ENCODE measurements around the gene SPART.

The SPART gene

DNA sequence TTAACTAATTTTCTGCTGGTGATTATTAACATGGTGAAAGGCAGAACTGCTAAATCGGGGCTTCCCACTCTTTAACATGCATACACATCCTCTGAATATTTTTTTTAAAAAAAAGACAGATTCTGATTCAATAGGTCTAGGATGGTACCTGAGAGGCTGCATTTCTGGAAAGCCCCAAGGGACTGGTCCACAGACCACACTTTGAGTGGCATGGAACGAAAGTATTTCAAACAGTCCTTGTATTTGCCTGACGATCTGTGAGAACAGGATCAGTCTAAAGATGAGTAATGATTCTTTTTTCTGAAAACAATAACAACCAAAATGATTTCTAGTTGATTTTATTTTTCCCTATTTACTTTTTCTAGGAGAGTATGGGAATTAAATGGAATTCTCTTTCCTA, 16.7 kb upstream of the SPART start:
- H3K14ac ChIP-seq (ENCODE audit: low read length in 2 of 2), result no peak overlapping the region
- no peak overlapping the region for H2BK12ac ChIP-seq (ENCODE audit: low read length in 2 of 2)
- no peaks in the 10 kb centered on the region for H3K79me1 ChIP-seq (replicated peaks; ENCODE audit: low read length, poor library complexity, severe bottlenecking)
- peaks cover 0 to 3% of the 10 kb centered on the region in 2 experiments for H3K36me3 ChIP-seq (ENCODE audit: control insufficient read depth in 1 of 2, insufficient read depth in 2 of 2, low read depth in 1 of 2, low read length in 2 of 2)
- no peak overlapping the region for H2BK120ac ChIP-seq (ENCODE audit: low read depth, low read length)
- no peak overlapping the region for H3K23ac ChIP-seq (ENCODE audit: low read length in 2 of 2)
- H3K4me1 ChIP-seq (ENCODE audit: control insufficient read depth, insufficient read depth, low read depth, low read length), result peaks cover 6% of the 10 kb centered on the region
- H3K9me3 ChIP-seq (ENCODE audit: control insufficient read depth, low read length), result no peaks in the 10 kb centered on the region
- no peak overlapping the region for H3K18ac ChIP-seq (ENCODE audit: low read depth in 1 of 2, low read length in 2 of 2)
- H2BK15ac ChIP-seq (ENCODE audit: low read depth, poor library complexity, severe bottlenecking), result no peak overlapping the region
- H3K27me3 ChIP-seq (ENCODE audit: control insufficient read depth in 1 of 2, insufficient read depth in 1 of 2, low read length in 2 of 2), result no peaks in the 10 kb centered on the region
- no peak overlapping the region for H3K4ac ChIP-seq (ENCODE audit: low read depth in 1 of 2, low read length in 2 of 2)
- DNase-seq, result no peak
- no peak overlapping the region for H4K91ac ChIP-seq (ENCODE audit: low read length)
- no peak overlapping the region for H2BK5ac ChIP-seq (ENCODE audit: low read depth, low read length, poor library complexity, severe bottlenecking)
- H3K27ac ChIP-seq (ENCODE audit: low read length, poor library complexity, severe bottlenecking), result peak overlapping the region; percentile 50
- peak overlapping the region; percentile 57 for H3K9ac ChIP-seq (ENCODE audit: low read length)
- no peak overlapping the region for H4K8ac ChIP-seq (ENCODE audit: low read length)
- no CpG with 5 or more reads among the region's 3 CpGs for WGBS
- no peak overlapping the region for H2AFZ ChIP-seq (ENCODE audit: low read depth, low read length)
- H3K4me2 ChIP-seq (ENCODE audit: low read length, poor library complexity, severe bottlenecking), result no peak overlapping the region
- H3K4me3 ChIP-seq (ENCODE audit: insufficient read depth in 1 of 2, low read depth in 1 of 2, low read length in 2 of 2), result peak overlapping the region in 1 of 2 experiments; percentile 60
- peak overlapping the region; percentile 45 for H2AK5ac ChIP-seq (ENCODE audit: low read length, severe bottlenecking)

DNA sequence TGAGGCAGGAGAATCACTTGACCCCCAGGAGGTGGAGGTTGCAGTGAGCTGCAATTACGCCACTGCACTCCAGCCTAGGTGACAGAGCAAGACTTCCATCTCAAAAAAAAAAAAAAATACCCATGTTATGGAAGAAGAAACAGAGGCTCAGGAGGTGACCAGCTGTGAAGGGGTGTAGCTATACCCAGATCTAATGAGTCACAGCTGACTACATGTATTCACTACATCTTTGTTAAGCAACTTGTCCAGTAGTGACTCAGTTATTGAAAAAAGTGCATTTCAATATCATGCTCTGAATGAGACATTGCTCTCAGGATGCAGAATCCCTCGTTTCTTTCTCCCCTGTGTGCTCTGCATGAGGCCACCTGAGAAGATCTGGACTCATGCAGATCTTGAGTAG, 16.1 kb upstream of the SPART start:
- Histone ChIP-seq H3K14ac (ENCODE audit: low read length in 2 of 2) (no peak overlapping the region), H3K4me3 (ENCODE audit: insufficient read depth in 1 of 2, low read depth in 1 of 2, low read length in 2 of 2) (peak overlapping the region in 1 of 2 experiments; percentile 60), H3K18ac (ENCODE audit: low read depth in 1 of 2, low read length in 2 of 2) (no peak overlapping the region), H3K23ac (ENCODE audit: low read length in 2 of 2) (no peak overlapping the region), H3K27ac (ENCODE audit: low read length, poor library complexity, severe bottlenecking) (peak overlapping the region; percentile 50), H3K9me3 (ENCODE audit: control insufficient read depth, low read length) (no peaks in the 10 kb centered on the region), H3K4me1 (ENCODE audit: control insufficient read depth, insufficient read depth, low read depth, low read length) (peaks cover 6% of the 10 kb centered on the region), H3K9ac (ENCODE audit: low read length) (peak overlapping the region; percentile 57), H2BK15ac (ENCODE audit: low read depth, poor library complexity, severe bottlenecking) (no peak overlapping the region), H3K27me3 (ENCODE audit: control insufficient read depth in 1 of 2, insufficient read depth in 1 of 2, low read length in 2 of 2) (no peaks in the 10 kb centered on the region), H4K8ac (ENCODE audit: low read length) (no peak overlapping the region), H2BK120ac (ENCODE audit: low read depth, low read length) (no peak overlapping the region), H2BK5ac (ENCODE audit: low read depth, low read length, poor library complexity, severe bottlenecking) (no peak overlapping the region), H3K36me3 (ENCODE audit: control insufficient read depth in 1 of 2, insufficient read depth in 2 of 2, low read depth in 1 of 2, low read length in 2 of 2) (peaks cover 0 to 3% of the 10 kb centered on the region in 2 experiments), H2AFZ (ENCODE audit: low read depth, low read length) (no peak overlapping the region), H3K4ac (ENCODE audit: low read depth in 1 of 2, low read length in 2 of 2) (no peak overlapping the region), H3K79me1 (replicated peaks; ENCODE audit: low read length, poor library complexity, severe bottlenecking) (no peaks in the 10 kb centered on the region), H4K91ac (ENCODE audit: low read length) (no peak overlapping the region), H2AK5ac (ENCODE audit: low read length, severe bottlenecking) (peak overlapping the region; percentile 20), H2BK12ac (ENCODE audit: low read length in 2 of 2) (no peak overlapping the region), H3K4me2 (ENCODE audit: low read length, poor library complexity, severe bottlenecking) (peak overlapping the region; percentile 42)
- 29% methylated on average over 1 of the region's 2 CpGs for WGBS
- peak; percentile 69 for DNase-seq

DNA sequence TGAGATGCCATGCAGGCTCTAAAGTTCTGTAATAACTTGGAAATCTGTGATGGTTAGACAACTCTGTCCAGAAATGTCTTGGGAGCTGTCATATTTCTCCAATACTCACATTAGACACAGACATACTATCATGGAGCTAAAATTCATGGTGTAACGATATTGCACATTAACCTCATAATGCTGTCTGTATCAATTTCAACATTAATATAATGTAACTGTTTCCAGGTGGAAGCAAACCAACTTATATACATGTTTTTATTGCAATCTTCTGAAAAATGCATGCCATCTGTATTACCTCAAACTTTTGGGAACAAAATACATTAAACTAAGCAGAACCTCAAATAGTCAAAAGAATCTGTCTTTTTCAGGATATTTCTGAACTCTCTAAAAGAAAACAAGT, 14.7 kb upstream of the SPART start:
- no peak overlapping the region for H3K4me3 ChIP-seq (ENCODE audit: insufficient read depth in 1 of 2, low read depth in 1 of 2, low read length in 2 of 2)
- no peak overlapping the region for H2BK12ac ChIP-seq (ENCODE audit: low read length in 2 of 2)
- H3K18ac ChIP-seq (ENCODE audit: low read depth in 1 of 2, low read length in 2 of 2), result no peak overlapping the region
- no peaks in the 10 kb centered on the region for H3K79me1 ChIP-seq (replicated peaks; ENCODE audit: low read length, poor library complexity, severe bottlenecking)
- no peak overlapping the region for H3K9ac ChIP-seq (ENCODE audit: low read length)
- no peak overlapping the region for H3K27ac ChIP-seq (ENCODE audit: low read length, poor library complexity, severe bottlenecking)
- no peak overlapping the region for H2AK5ac ChIP-seq (ENCODE audit: low read length, severe bottlenecking)
- H3K36me3 ChIP-seq (ENCODE audit: control insufficient read depth in 1 of 2, insufficient read depth in 2 of 2, low read depth in 1 of 2, low read length in 2 of 2), result no peaks in the 10 kb centered on the region
- H3K9me3 ChIP-seq (ENCODE audit: control insufficient read depth, low read length), result no peaks in the 10 kb centered on the region
- H3K4ac ChIP-seq (ENCODE audit: low read depth in 1 of 2, low read length in 2 of 2), result no peak overlapping the region
- H3K14ac ChIP-seq (ENCODE audit: low read length in 2 of 2), result no peak overlapping the region
- no peak overlapping the region for H3K4me2 ChIP-seq (ENCODE audit: low read length, poor library complexity, severe bottlenecking)
- no peak overlapping the region for H3K23ac ChIP-seq (ENCODE audit: low read length in 2 of 2)
- H2BK15ac ChIP-seq (ENCODE audit: low read depth, poor library complexity, severe bottlenecking), result no peak overlapping the region
- H3K27me3 ChIP-seq (ENCODE audit: control insufficient read depth in 1 of 2, insufficient read depth in 1 of 2, low read length in 2 of 2), result no peaks in the 10 kb centered on the region
- no peak overlapping the region for H4K91ac ChIP-seq (ENCODE audit: low read length)
- no peak for DNase-seq
- 80% methylated on average over 1 of the region's 1 CpG for WGBS
- H2BK5ac ChIP-seq (ENCODE audit: low read depth, low read length, poor library complexity, severe bottlenecking), result no peak overlapping the region
- no peak overlapping the region for H2BK120ac ChIP-seq (ENCODE audit: low read depth, low read length)
- peaks cover 13% of the 10 kb centered on the region for H3K4me1 ChIP-seq (ENCODE audit: control insufficient read depth, insufficient read depth, low read depth, low read length)
- no peak overlapping the region for H4K8ac ChIP-seq (ENCODE audit: low read length)
- H2AFZ ChIP-seq (ENCODE audit: low read depth, low read length), result no peak overlapping the region

DNA sequence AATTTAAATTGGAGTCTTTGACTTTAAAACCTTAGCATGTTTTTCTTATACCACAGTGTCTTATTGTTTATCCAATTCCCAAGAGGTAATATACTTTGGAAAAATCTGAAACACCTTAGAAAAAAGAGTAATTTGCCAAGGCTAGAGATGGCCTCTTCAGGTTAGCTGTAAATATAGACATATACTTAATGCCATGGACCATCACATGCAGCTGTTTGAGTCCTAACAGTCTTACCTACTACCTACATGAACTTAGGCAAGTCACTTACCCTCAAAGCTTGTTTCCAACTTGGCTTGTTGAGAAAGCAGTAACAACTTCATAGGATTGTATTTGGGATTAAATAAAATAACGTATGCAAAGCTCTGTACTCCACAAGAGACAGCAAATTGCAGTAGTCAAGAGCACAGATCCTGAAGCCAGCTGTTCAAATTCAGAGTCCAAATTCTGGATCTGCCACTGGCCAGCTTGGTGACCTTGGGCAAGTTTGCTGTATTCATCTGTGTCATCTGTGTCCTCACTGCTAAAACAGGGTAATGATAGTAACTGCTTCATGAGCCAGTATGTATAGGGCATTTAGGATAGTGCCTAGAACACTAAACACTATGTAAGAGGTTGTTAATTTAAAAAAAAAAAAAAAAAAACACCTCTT, 13.2 kb upstream of the SPART start:
- Histone ChIP-seq H3K4me1 (ENCODE audit: control insufficient read depth, insufficient read depth, low read depth, low read length) (peaks cover 14% of the 10 kb centered on the region), H3K9me3 (ENCODE audit: control insufficient read depth, low read length) (no peaks in the 10 kb centered on the region), H2AK5ac (ENCODE audit: low read length, severe bottlenecking) (peak overlapping the region; percentile 91), H3K4ac (ENCODE audit: low read depth in 1 of 2, low read length in 2 of 2) (no peak overlapping the region), H3K9ac (ENCODE audit: low read length) (no peak overlapping the region), H3K14ac (ENCODE audit: low read length in 2 of 2) (no peak overlapping the region), H3K18ac (ENCODE audit: low read depth in 1 of 2, low read length in 2 of 2) (no peak overlapping the region), H2BK12ac (ENCODE audit: low read length in 2 of 2) (no peak overlapping the region), H4K8ac (ENCODE audit: low read length) (no peak overlapping the region), H4K91ac (ENCODE audit: low read length) (no peak overlapping the region), H3K27me3 (ENCODE audit: control insufficient read depth in 1 of 2, insufficient read depth in 1 of 2, low read length in 2 of 2) (no peaks in the 10 kb centered on the region), H3K79me1 (replicated peaks; ENCODE audit: low read length, poor library complexity, severe bottlenecking) (peaks cover under 1% of the 10 kb centered on the region), H3K4me2 (ENCODE audit: low read length, poor library complexity, severe bottlenecking) (no peak overlapping the region), H3K36me3 (ENCODE audit: control insufficient read depth in 1 of 2, insufficient read depth in 2 of 2, low read depth in 1 of 2, low read length in 2 of 2) (no peaks in the 10 kb centered on the region), H2BK5ac (ENCODE audit: low read depth, low read length, poor library complexity, severe bottlenecking) (no peak overlapping the region), H3K4me3 (ENCODE audit: insufficient read depth in 1 of 2, low read depth in 1 of 2, low read length in 2 of 2) (no peak overlapping the region), H3K27ac (ENCODE audit: low read length, poor library complexity, severe bottlenecking) (no peak overlapping the region), H2BK120ac (ENCODE audit: low read depth, low read length) (no peak overlapping the region), H2AFZ (ENCODE audit: low read depth, low read length) (no peak overlapping the region), H2BK15ac (ENCODE audit: low read depth, poor library complexity, severe bottlenecking) (no peak overlapping the region), H3K23ac (ENCODE audit: low read length in 2 of 2) (no peak overlapping the region)
- WGBS, result 95% methylated on average over 1 of the region's 1 CpG
- no peak for DNase-seq

All from mesenchymal stem cell (in vitro differentiated cells and primary cell).